D721Med (cell line): ENCODE results near the gene MTFR1L.

Experiments used
- DNase-seq: peaks from one replicate; pipeline ENCODE4 v3.0.0; 2011; ENCODE audit warnings: low spot score; ENCODE audit not compliant: insufficient read length
- FAIRE-seq: peaks from 2 replicates; lab custom pipeline; 2011; peaks lifted over from hg19 to GRCh38; lab: Jason Lieb, UNC
- CTCF ChIP-seq: IDR thresholded peaks from 2 replicates; pipeline ENCODE4 v1.5.1; 2012; ENCODE audit warnings: mild to moderate bottlenecking, control low read depth; ENCODE audit not compliant: insufficient read depth; ENCODE audit errors: missing control alignments

Gene MTFR1L

GRCh38 chr1:25821112-25821476 is 1.3 kb downstream of the MTFR1L start:
- no peak for FAIRE-seq
- TF ChIP-seq CTCF: no peak
- DNase-seq: no peak

- DNase-seq (no peak), FAIRE-seq (no peak)
- no peak for TF ChIP-seq CTCF
Measured at GRCh38 chr1:25821630-25822091, 1.9 kb downstream of the MTFR1L start.

GRCh38 chr1:25825605-25826004 is 5.9 kb downstream of the MTFR1L start:
- FAIRE-seq (no peak), DNase-seq (no peak)
- TF ChIP-seq CTCF: no peak

GRCh38 chr1:25826571-25826970 is 6.8 kb downstream of the MTFR1L start:
- TF ChIP-seq CTCF: no peak
- DNase-seq (no peak), FAIRE-seq (no peak)

DNA sequence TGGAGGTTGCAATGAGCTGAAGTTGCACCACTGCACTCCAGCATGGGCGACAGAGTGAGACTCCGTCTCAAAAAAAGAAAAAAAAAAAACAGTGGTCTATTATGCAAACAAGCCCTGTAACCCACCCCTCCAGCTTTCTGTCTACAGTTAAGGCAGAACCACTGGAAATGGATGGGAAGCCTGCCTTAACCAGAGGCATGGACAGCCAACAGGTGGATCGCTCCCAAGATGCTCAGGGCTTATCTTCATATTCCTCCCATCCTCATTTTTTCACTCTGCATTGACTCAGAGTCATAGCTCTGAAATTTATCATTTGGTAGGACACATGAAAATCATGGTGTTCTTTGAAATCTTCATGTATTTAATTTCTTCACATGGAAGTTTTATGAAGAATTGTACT is 8.7 kb downstream of the MTFR1L start:
- FAIRE-seq (no peak), DNase-seq (no peak)
- no peak for TF ChIP-seq CTCF

- no peak for TF ChIP-seq CTCF
- DNase-seq (no peak), FAIRE-seq (no peak)
Measured at GRCh38 chr1:25829046-25829445, 9.3 kb downstream of the MTFR1L start.

GRCh38 chr1:25831569-25832196 is 11.9 kb downstream of the MTFR1L start:
- FAIRE-seq (no peak), DNase-seq (no peak)
- TF ChIP-seq CTCF: no peak
